ENCODE data around the gene KCNMB4. TPM values are rescaled to one million over a fixed set of nuclear protein-coding genes. Genes with fewer than 3 reads are reported as not detected.

The KCNMB4 gene
- polyA plus RNA-seq, 2 of the 4 experiments (the other 2 are of a cell fraction): 0.08 to 0.13 TPM

DNA sequence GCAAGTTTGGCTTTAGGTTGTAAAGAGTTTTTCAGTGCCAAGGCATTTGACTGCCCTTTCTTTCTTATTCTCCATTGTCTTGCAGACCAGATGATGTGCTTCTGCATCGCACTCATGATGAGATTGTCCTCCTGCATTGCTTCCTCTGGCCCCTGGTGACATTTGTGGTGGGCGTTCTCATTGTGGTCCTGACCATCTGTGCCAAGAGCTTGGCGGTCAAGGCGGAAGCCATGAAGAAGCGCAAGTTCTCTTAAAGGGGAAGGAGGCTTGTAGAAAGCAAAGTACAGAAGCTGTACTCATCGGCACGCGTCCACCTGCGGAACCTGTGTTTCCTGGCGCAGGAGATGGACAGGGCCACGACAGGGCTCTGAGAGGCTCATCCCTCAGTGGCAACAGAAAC, 64.3 kb downstream of the KCNMB4 start:
- no peak overlapping the region for H3K27ac ChIP-seq
- POLR2A ChIA-PET: no interaction called here
- ATAC-seq: no peak

DNA sequence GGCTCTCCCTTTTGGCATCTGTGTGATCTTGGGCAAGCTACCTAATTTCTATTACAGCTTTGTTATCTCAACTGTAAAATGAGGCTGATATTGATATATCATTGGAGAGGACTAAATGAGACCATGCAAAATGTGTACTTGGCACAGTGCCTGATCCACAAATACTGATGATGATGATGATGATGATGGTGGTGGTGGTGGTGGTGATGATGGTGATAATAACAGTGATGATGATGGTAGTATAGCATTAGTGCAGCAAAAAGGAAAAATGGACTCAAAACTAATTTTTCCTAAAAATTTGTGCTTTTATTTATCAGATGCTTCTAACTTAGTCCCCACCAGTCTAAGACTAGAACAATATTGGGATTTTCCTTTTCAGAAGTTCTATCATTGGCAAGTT, 70.7 kb downstream of the KCNMB4 start:
- no peak overlapping the region for H3K4me2 ChIP-seq
- ChIA-PET CTCF (no interaction called here), POLR2A (no interaction called here)
- FAIRE-seq (no peak), ATAC-seq (no peak), DNase-seq (ENCODE audit: low read depth in 1 of 2, low spot score in 1 of 2) (no peak)
- H3K27ac ChIP-seq: no peak overlapping the region
- no peaks in the 10 kb centered on the region for H3K4me1 ChIP-seq
- peaks cover 4% of the 10 kb centered on the region; the same call in 1 of the 3 replicates for H3K9me3 ChIP-seq
- H3K4me3 ChIP-seq: no peak overlapping the region
- TF ChIP-seq CBX8 (IDR thresholded peaks at IDR 0.05): no peak
- TF ChIP-seq JUN (IDR thresholded peaks at IDR 0.05): no peak
- TF ChIP-seq, protein P1, sequence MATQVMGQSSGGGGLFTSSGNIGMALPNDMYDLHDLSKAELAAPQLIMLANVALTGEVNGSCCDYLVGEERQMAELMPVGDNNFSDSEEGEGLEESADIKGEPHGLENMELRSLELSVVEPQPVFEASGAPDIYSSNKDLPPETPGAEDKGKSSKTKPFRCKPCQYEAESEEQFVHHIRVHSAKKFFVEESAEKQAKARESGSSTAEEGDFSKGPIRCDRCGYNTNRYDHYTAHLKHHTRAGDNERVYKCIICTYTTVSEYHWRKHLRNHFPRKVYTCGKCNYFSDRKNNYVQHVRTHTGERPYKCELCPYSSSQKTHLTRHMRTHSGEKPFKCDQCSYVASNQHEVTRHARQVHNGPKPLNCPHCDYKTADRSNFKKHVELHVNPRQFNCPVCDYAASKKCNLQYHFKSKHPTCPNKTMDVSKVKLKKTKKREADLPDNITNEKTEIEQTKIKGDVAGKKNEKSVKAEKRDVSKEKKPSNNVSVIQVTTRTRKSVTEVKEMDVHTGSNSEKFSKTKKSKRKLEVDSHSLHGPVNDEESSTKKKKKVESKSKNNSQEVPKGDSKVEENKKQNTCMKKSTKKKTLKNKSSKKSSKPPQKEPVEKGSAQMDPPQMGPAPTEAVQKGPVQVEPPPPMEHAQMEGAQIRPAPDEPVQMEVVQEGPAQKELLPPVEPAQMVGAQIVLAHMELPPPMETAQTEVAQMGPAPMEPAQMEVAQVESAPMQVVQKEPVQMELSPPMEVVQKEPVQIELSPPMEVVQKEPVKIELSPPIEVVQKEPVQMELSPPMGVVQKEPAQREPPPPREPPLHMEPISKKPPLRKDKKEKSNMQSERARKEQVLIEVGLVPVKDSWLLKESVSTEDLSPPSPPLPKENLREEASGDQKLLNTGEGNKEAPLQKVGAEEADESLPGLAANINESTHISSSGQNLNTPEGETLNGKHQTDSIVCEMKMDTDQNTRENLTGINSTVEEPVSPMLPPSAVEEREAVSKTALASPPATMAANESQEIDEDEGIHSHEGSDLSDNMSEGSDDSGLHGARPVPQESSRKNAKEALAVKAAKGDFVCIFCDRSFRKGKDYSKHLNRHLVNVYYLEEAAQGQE (IDR thresholded peaks at IDR 0.05): no peak
- no peak for TF ChIP-seq NPAS2 (CRISPR knock-in tag; IDR thresholded peaks at IDR 0.05; ENCODE audit: borderline replicate concordance)
- TF ChIP-seq, protein P2, sequence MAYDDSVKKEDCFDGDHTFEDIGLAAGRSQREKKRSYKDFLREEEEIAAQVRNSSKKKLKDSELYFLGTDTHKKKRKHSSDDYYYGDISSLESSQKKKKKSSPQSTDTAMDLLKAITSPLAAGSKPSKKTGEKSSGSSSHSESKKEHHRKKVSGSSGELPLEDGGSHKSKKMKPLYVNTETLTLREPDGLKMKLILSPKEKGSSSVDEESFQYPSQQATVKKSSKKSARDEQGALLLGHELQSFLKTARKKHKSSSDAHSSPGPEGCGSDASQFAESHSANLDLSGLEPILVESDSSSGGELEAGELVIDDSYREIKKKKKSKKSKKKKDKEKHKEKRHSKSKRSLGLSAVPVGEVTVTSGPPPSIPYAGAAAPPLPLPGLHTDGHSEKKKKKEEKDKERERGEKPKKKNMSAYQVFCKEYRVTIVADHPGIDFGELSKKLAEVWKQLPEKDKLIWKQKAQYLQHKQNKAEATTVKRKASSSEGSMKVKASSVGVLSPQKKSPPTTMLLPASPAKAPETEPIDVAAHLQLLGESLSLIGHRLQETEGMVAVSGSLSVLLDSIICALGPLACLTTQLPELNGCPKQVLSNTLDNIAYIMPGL (CRISPR knock-in tag; IDR thresholded peaks at IDR 0.05; ENCODE audit: borderline replicate concordance): no peak
- TF ChIP-seq POLR2A (IDR thresholded peaks at IDR 0.05; ENCODE audit: low read length): no peak
- no peak for TF ChIP-seq ZSCAN20 (CRISPR knock-in tag; IDR thresholded peaks at IDR 0.05)
- TF ChIP-seq, protein P3, sequence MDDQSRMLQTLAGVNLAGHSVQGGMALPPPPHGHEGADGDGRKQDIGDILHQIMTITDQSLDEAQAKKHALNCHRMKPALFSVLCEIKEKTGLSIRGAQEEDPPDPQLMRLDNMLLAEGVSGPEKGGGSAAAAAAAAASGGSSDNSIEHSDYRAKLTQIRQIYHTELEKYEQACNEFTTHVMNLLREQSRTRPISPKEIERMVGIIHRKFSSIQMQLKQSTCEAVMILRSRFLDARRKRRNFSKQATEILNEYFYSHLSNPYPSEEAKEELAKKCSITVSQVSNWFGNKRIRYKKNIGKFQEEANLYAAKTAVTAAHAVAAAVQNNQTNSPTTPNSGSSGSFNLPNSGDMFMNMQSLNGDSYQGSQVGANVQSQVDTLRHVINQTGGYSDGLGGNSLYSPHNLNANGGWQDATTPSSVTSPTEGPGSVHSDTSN (IDR thresholded peaks at IDR 0.05): no peak
- no peak for TF ChIP-seq CHD4 (IDR thresholded peaks at IDR 0.05; ENCODE audit: borderline replicate concordance)
- TF ChIP-seq FOSL2 (IDR thresholded peaks at IDR 0.05): no peak
- no peak for TF ChIP-seq FOSL2 (CRISPR knock-in tag; IDR thresholded peaks at IDR 0.05)
- no peak for TF ChIP-seq TP53 (CRISPR knock-in tag; IDR thresholded peaks at IDR 0.05)
- TF ChIP-seq NR3C1 (IDR thresholded peaks at IDR 0.05): no peak
- TF ChIP-seq RCOR1 (IDR thresholded peaks at IDR 0.05; ENCODE audit: low read depth, low read length): no peak
- no peak for TF ChIP-seq RFX5 (IDR thresholded peaks at IDR 0.05)
- TF ChIP-seq, protein P4, sequence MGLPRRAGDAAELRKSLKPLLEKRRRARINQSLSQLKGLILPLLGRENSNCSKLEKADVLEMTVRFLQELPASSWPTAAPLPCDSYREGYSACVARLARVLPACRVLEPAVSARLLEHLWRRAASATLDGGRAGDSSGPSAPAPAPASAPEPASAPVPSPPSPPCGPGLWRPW (IDR thresholded peaks at IDR 0.05): no peak
- no peak for TF ChIP-seq KDM5A (IDR thresholded peaks at IDR 0.05)
- no peak for TF ChIP-seq MYC (IDR thresholded peaks at IDR 0.05; ENCODE audit: borderline replicate concordance, low read length)
- TF ChIP-seq CEBPB (IDR thresholded peaks at IDR 0.05): no peak
- TF ChIP-seq RARB (CRISPR knock-in tag; IDR thresholded peaks at IDR 0.05): no peak

More for the DNA sequence above, 64.3 kb downstream of the KCNMB4 start:
- DNase-seq (ENCODE audit: low read depth in 1 of 2, low spot score in 1 of 2): no peak
- Histone ChIP-seq H3K4me3 (no peak overlapping the region), H3K4me2 (no peak overlapping the region), H3K9me3 (peaks cover 4% of the 10 kb centered on the region; the same call in 1 of the 3 replicates), H3K4me1 (no peaks in the 10 kb centered on the region)
- 70% methylated on average over 11 of the region's 11 CpGs for WGBS (ENCODE audit: missing lambda C conversion rate)
- TF ChIP-seq NFE2L2 (conservative IDR thresholded peaks at IDR 0.05; ENCODE audit: low read length) (no peak), JUN (IDR thresholded peaks at IDR 0.05) (no peak), BHLHE40 (IDR thresholded peaks at IDR 0.05; ENCODE audit: low read depth, low read length) (no peak), SMC3 (IDR thresholded peaks at IDR 0.05) (no peak), POLR2A (IDR thresholded peaks at IDR 0.05; ENCODE audit: low read length) (no peak), ZNF302 (CRISPR knock-in tag; IDR thresholded peaks at IDR 0.05) (no peak), FOXS1 (CRISPR knock-in tag; IDR thresholded peaks at IDR 0.05) (no peak), GATA3 (IDR thresholded peaks at IDR 0.05; ENCODE audit: borderline replicate concordance) (no peak)
- TF ChIP-seq, protein P5, sequence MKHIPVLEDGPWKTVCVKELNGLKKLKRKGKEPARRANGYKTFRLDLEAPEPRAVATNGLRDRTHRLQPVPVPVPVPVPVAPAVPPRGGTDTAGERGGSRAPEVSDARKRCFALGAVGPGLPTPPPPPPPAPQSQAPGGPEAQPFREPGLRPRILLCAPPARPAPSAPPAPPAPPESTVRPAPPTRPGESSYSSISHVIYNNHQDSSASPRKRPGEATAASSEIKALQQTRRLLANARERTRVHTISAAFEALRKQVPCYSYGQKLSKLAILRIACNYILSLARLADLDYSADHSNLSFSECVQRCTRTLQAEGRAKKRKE (CRISPR knock-in tag; IDR thresholded peaks at IDR 0.05; ENCODE audit: low read depth): no peak
- TF ChIP-seq, protein P6, sequence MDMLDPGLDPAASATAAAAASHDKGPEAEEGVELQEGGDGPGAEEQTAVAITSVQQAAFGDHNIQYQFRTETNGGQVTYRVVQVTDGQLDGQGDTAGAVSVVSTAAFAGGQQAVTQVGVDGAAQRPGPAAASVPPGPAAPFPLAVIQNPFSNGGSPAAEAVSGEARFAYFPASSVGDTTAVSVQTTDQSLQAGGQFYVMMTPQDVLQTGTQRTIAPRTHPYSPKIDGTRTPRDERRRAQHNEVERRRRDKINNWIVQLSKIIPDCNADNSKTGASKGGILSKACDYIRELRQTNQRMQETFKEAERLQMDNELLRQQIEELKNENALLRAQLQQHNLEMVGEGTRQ (IDR thresholded peaks at IDR 0.05): no peak
- TF ChIP-seq, protein P7, sequence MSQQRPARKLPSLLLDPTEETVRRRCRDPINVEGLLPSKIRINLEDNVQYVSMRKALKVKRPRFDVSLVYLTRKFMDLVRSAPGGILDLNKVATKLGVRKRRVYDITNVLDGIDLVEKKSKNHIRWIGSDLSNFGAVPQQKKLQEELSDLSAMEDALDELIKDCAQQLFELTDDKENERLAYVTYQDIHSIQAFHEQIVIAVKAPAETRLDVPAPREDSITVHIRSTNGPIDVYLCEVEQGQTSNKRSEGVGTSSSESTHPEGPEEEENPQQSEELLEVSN (IDR thresholded peaks at IDR 0.05; ENCODE audit: borderline replicate concordance, low read depth): no peak
- FAIRE-seq: no peak
- CTCF ChIA-PET: no interaction called here
